ENCODE data around the gene SGSM1.
"Not testable (repeated sequence)": the region's sequence is repeated elsewhere in the genome, so short reads cannot be mapped to it uniquely, and the experiment has no call there.

SGSM1 gene

DNA sequence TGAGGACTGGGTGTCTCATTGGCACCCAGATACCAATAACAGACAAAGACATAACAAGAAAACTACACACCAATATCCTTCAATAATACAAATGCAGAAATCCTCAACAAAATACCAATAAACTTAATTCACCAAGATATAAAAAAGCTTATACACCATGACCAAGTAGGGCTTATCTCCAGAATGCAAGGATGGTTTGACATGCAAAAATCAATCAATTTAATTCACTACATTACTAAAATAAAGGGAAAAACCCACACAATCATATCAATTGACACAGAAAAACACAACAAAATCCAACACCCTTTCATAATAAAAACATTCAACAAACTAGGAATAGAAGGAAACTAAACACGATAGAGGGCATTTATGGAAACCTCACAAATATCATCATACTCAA is 99.9 kb downstream of the SGSM1 start:
- DNase-seq = no peak

DNA sequence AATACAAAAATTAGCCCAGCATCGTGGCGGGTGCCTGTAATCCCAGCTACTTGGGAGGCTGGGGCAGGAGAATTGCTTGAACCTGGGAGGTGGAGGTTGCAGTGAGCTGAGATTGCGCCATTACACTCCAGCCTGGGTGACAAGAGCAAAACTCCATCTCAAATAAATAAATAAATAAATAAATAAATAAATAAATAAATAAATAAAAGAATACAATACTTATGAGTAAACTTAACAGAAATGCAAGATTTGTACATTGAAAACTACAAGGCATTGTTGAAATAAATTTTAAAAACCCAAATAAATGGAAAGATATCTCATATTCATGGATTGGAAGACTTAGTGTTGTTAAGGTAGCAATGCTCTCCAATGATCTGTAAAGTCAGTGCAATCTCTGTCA is 101.1 kb downstream of the SGSM1 start:
- DNase-seq = not testable (repeated sequence)

DNA sequence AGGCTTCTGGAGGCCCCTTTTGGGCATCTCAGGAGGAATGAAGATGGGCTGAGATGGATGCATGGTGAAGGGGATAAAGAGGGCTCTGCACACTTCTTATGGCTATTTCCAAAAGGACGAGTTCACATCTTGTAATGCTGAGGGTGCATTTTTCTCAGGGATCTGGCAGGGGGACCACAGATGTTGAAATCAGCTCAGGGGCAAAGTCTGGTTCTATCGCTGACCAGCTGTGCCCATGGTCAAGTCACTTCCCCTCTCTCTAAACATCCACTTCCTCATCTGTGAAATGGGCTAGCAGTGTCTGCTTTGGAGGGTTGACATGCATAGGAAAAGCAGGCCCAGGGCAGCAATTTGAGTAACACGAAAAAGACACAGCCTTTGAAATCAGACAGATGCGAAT is 114.0 kb downstream of the SGSM1 start:
- no peak for DNase-seq

DNA sequence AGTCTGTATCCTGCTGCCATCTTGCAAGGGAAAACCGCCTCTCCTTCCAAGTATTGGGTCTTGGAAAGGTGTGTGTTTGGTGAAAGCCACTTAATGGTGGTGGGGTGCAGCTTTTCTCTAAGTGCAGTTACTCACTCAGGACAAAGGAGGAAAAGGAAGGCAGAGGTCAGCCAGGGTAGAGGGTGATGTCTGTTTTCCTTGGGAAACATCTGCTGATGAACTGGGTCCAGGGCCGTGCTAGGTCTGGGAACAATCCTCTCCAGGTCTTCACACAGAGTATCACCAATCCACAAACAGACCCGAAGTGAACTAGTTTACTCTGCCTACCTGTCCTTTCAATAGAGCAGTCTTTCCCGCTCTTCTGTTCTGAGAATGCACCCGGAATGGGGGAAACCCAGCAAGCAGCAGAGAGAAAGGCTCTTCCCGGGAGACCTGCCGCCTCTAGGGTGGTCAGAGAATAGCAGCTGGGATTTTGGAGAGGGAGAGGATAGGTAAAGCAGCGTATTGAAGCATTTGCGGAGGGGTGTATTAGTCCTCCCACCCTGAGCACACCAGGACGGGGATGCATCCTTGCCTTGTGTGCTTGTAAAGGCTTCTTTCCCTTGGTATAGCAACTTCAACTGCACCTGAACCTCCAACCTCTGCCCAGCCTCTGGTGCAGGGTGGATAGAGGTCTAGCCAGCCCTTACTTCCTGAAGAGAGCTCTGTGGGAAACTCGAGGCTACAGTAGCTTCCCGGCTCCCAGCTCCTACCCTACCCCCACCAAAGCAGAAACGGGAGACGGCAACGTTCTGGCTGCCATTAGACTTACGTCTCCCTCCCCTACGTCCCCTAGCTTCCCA is 119.8 kb downstream of the SGSM1 start:
- DNase-seq = no peak

DNA sequence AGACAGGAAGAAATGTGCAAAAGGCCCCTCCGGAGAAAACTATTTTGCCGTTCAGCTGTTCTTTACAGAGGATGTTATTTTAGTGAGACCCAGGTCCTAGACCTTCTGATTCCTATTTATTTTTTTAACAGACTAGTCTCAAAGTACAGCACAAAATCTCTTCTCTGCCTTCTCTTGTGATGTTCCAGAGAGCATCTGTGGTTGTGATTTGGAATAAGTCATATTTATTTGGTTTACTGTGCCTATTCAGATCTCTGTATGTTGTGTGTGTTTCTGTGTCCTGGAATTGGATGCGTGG is 120.4 kb downstream of the SGSM1 start:
- no peak for DNase-seq

GRCh38 chr22:24926849-24927579 is 121.0 kb downstream of the SGSM1 start:
- no peak for DNase-seq

- DNase-seq = no peak
Observed at GRCh38 chr22:24928322-24928721, 122.3 kb downstream of the SGSM1 start.

GRCh38 chr22:24930678-24931077 is 124.7 kb downstream of the SGSM1 start:
- no peak for DNase-seq

- no peak for DNase-seq
Observed at GRCh38 chr22:24935771-24936483, 129.9 kb downstream of the SGSM1 start.

GRCh38 chr22:24937114-24937513 is 131.1 kb downstream of the SGSM1 start:
- no peak for DNase-seq

- DNase-seq = peak; percentile 20
Observed at GRCh38 chr22:24938741-24939341, 132.8 kb downstream of the SGSM1 start.

- no peak for DNase-seq
Observed at GRCh38 chr22:24942301-24942700, 136.3 kb downstream of the SGSM1 start.

GRCh38 chr22:24944217-24944937 is 138.4 kb downstream of the SGSM1 start:
- DNase-seq = no peak

DNA sequence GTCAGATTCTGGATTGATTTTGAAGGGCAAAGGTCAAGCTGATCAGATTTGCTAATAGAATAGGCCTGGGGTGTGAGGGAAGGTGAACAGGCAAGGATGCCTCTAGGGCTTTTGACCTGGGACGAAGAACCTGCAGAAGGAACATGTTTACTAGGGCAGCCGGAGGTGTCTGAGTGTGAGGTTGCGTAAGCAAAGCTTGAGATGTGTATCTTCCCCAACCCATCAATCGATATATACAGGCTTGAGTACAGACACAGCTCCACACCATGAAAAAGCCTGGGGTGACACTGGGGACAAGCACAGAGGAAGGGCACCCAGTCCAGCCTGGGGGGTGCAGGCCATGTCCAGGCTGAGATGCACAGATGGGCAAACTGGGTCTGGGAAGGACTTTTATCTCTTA is 139.4 kb downstream of the SGSM1 start:
- no peak for DNase-seq

DNA sequence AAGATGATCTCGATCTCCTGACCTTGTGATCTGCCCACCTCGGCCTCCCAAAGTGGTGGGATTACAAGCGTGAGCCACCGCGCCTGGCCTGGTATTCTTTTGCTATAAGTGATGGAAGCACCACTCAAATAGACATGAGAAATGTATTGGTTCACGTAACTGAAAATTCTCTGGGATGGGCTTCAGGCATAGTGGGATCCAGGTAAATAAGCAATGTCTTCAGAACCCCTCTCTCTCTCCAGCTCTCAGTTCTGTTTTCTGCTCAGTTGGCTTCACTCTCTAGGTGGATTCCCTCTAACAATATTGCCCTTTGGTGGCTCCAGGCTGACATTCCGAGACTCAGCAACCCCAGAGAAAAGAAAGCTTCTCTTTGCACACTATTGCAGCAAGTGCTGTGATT is 141.4 kb downstream of the SGSM1 start:
- DNase-seq = no peak

GRCh38 chr22:24947881-24948280 is 141.9 kb downstream of the SGSM1 start:
- no peak for DNase-seq

GRCh38 chr22:24948356-24949202 is 142.6 kb downstream of the SGSM1 start:
- DNase-seq = no peak

GRCh38 chr22:24950272-24950902 is 144.4 kb downstream of the SGSM1 start:
- no peak for DNase-seq

DNA sequence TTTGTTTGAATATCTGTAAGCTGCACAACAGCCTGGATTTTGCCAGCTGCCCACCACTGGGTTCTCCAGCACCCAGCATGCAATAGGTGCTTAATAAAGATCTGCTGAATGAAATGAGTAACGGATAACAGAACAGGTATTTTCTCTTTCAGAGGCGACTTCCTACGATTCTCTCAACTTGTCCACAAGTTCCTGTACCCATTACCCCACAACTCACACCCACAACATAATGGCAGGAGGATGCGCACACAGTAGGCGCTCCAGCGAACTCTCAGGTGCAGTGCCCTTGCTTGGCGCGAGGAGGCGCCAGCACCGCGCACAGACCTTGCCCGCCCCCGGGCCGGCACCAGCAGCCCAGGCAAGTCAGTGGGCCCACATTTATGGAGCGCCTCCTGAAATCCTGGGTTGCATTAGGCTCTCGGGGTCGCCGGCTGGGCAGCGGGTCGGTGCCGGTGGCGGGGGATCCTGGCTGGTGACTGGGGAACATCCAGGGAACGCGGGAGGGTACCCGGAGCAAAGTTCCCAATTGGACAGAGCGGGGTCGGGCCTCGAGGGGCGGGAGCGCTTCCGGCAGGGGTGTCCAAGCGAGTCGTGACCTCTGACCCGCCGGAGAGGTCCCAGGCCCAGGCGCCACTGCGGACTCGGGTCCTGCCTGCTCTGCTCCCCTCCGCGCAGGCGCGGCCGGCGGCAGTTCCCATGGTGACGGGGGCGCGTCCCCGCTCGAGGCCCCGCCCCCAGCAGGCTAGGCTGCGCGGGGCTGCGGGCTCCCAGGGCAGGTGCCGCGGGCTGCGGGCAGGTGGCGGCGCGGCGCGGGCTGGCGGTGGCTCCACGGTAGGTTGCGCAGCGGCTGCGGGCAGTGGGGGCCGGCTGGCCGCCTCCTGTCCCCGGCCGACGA is 146.2 kb downstream of the SGSM1 start, which contains the start of gene KIAA1671:
Gene KIAA1671, plus strand, starts transcription at position 775 of the 895 bp plus-strand sequence. CDS start 75,284 bp downstream, outside the sequence.
- DNase-seq = peak; percentile 81

- DNase-seq = no peak
Observed at GRCh38 chr22:24952837-24953383, 146.9 kb downstream of the SGSM1 start.

Measured in activated T-cell treated with anti-CD3 and anti-CD28 coated beads for 4 hours (primary cell).